Keratinocyte (primary cell): ENCODE results near the gene PDS5A. TPM values are rescaled to one million over a fixed set of nuclear protein-coding genes. Genes with fewer than 3 reads are reported as not detected.

Experiments used
- DNase-seq: peaks from one replicate; pipeline ENCODE4 v3.0.0-alpha.2; 2011; ENCODE audit warnings: low read depth, missing footprints, low spot score
- FAIRE-seq: peaks from 2 replicates; lab custom pipeline; 2011; peaks lifted over from hg19 to GRCh38; lab: Jason Lieb, UNC
- H2AFZ ChIP-seq: 2 replicates; pipeline ENCODE4 v1.6.0; 2012; ENCODE audit warnings: low read length, control low read depth, inconsistent platforms; ENCODE audit not compliant: control insufficient read depth
- H3K27ac ChIP-seq: 2 replicates; pipeline ENCODE4 v1.5.1; 2011; ENCODE audit warnings: low read length; ENCODE audit not compliant: control insufficient read depth, insufficient read depth
- H3K27me3 ChIP-seq: 3 replicates; pipeline ENCODE4 v1.6.0; 2011; ENCODE audit warnings: low read length; ENCODE audit not compliant: control insufficient read depth, insufficient read depth; ENCODE audit errors: extremely low read depth
- H3K36me3 ChIP-seq, 2 experiments: 2 replicates in 1 of 2; 3 replicates in 1 of 2; pipeline ENCODE4 v1.5.1; 2011; ENCODE audit warnings: low read length in 2 of 2, mild to moderate bottlenecking in 1 of 2; ENCODE audit not compliant: control insufficient read depth in 2 of 2, insufficient read depth in 2 of 2; ENCODE audit errors: extremely low read depth in 1 of 2
- H3K4me1 ChIP-seq: 3 replicates; pipeline ENCODE4 v1.5.1; 2011; ENCODE audit warnings: low read length; ENCODE audit not compliant: control insufficient read depth, insufficient read depth; ENCODE audit errors: extremely low read depth
- H3K4me2 ChIP-seq: 3 replicates; pipeline ENCODE4 v1.6.0; 2011; ENCODE audit warnings: low read depth, low read length; ENCODE audit not compliant: control insufficient read depth, insufficient read depth; ENCODE audit errors: extremely low read depth
- H3K4me3 ChIP-seq, 3 experiments: fragments of 200-600 bp in 1 of 3; sonication (generic) in 1 of 3; 2 replicates in 2 of 3; 3 replicates in 1 of 3; pipeline ENCODE4 v1.5.1; 2011 to 2016; ENCODE audit warnings: low read length in 3 of 3, mild to moderate bottlenecking in 3 of 3, control low read depth in 2 of 3, inconsistent platforms in 1 of 3, low read depth in 1 of 3, mixed read lengths in 1 of 3, mixed run types in 1 of 3, moderate library complexity in 1 of 3; ENCODE audit not compliant: control insufficient read depth in 2 of 3, insufficient read depth in 2 of 3; ENCODE audit errors: extremely low read depth in 1 of 3
- H3K79me2 ChIP-seq: 2 replicates; pipeline ENCODE4 v1.6.0; 2012; ENCODE audit warnings: low read length; ENCODE audit not compliant: control insufficient read depth, insufficient read depth
- H3K9ac ChIP-seq: 3 replicates; pipeline ENCODE4 v1.6.0; 2011; ENCODE audit warnings: low read length; ENCODE audit not compliant: control insufficient read depth, insufficient read depth; ENCODE audit errors: extremely low read depth
- H3K9me1 ChIP-seq: 3 replicates; pipeline ENCODE4 v1.6.0; 2011; ENCODE audit warnings: low read length; ENCODE audit not compliant: control insufficient read depth, insufficient read depth; ENCODE audit errors: extremely low read depth
- H3K9me3 ChIP-seq: 2 replicates; pipeline ENCODE4 v1.5.1; 2012; ENCODE audit warnings: low read depth, low read length; ENCODE audit not compliant: control insufficient read depth
- H4K20me1 ChIP-seq: 3 replicates; pipeline ENCODE4 v1.6.0; 2011; ENCODE audit warnings: low read length; ENCODE audit not compliant: control insufficient read depth, insufficient read depth; ENCODE audit errors: extremely low read depth
- CTCF ChIP-seq, 3 experiments: IDR thresholded peaks in 1 of 3; conservative IDR thresholded peaks in 1 of 3; optimal IDR thresholded peaks in 1 of 3; 2 replicates in 2 of 3; 3 replicates in 1 of 3; pipeline versions ENCODE3 to v1.5.1; 2011; ENCODE audit warnings: low read length in 3 of 3, mild to moderate bottlenecking in 3 of 3, moderate library complexity in 2 of 3, control low read depth in 1 of 3, inconsistent platforms in 1 of 3; ENCODE audit not compliant: insufficient read depth in 2 of 3; ENCODE audit errors: extremely low read depth in 1 of 3
- EZH2 ChIP-seq: IDR thresholded peaks from one replicate; pipeline ENCODE4 v1.6.1; 2012; ENCODE audit warnings: inconsistent platforms, mild to moderate bottlenecking, low read length, moderate library complexity
- dilution Hi-C: fragments of 300-500 bp; cut with MboI; formaldehyde crosslinking; loops from one replicate; pipeline ENCODE4 v1.7.0; 2020; ENCODE audit warnings: low sequenced_read_pairs; ENCODE audit not compliant: extremely low pct_ligation_motif_present
- polyA plus RNA-seq, 5 experiments: library from polyadenylated mRNA; depleted of rRNA in 3 of 5; stranded (reverse) in 3 of 5; stranded (forward) in 1 of 5; unstranded in 1 of 5; fragments of >200 nt; gene quantifications; 1 replicate in 1 of 5; 2 replicates in 3 of 5; 3 replicates in 1 of 5; pipeline versions ENCODE4 v1.2.1 to v1.2.3, GENCODE V29; 2011 to 2012; ENCODE audit warnings: missing spikeins in 2 of 5, low read depth in 1 of 5, low replicate concordance in 1 of 5

PDS5A gene
- polyA plus RNA-seq, 1 donor (not counting 4 experiments of a cell fraction or from before 2014, with no cell fraction given) = 56.0 TPM

GRCh38 chr4:39889226-39889625, 88.5 kb downstream of the PDS5A start:
- no peak overlapping the region for H3K4me3 ChIP-seq
- no peaks in the 10 kb centered on the region for H3K9me3 ChIP-seq
- H3K4me1 ChIP-seq = no peaks in the 10 kb centered on the region
- H3K27me3 ChIP-seq = no peaks in the 10 kb centered on the region
- dilution Hi-C loops = no loop called here
- no peak for FAIRE-seq
- no peaks in the 10 kb centered on the region for H3K9me1 ChIP-seq
- H3K27ac ChIP-seq = no peak overlapping the region
- H3K36me3 ChIP-seq = peaks cover 15 to 16% of the 10 kb centered on the region in 2 experiments
- no peaks in the 10 kb centered on the region for H4K20me1 ChIP-seq
- TF ChIP-seq EZH2 (no peak), CTCF (optimal IDR thresholded peaks at IDR 0.05 in 1 of 3, IDR thresholded peaks at IDR 0.05 in 1 of 3, conservative IDR thresholded peaks at IDR 0.05 in 1 of 3; ENCODE audit: extremely low read depth in 1 of 3, insufficient read depth in 2 of 3, low read length in 3 of 3) (no peak)
- no peak overlapping the region for H3K4me2 ChIP-seq
- no peaks in the 10 kb centered on the region for H3K79me2 ChIP-seq
- H3K9ac ChIP-seq = no peak overlapping the region
- DNase-seq = no peak
- no peak overlapping the region for H2AFZ ChIP-seq

GRCh38 chr4:39888541-39888940, 89.2 kb downstream of the PDS5A start:
- Histone ChIP-seq H3K4me3 (no peak overlapping the region), H3K4me1 (no peaks in the 10 kb centered on the region), H3K4me2 (no peak overlapping the region), H3K9me3 (no peaks in the 10 kb centered on the region), H2AFZ (no peak overlapping the region), H3K27me3 (no peaks in the 10 kb centered on the region), H3K9me1 (no peaks in the 10 kb centered on the region), H3K79me2 (no peaks in the 10 kb centered on the region), H4K20me1 (no peaks in the 10 kb centered on the region), H3K27ac (no peak overlapping the region), H3K36me3 (peaks cover 11 to 16% of the 10 kb centered on the region in 2 experiments), H3K9ac (no peak overlapping the region)
- FAIRE-seq = no peak
- dilution Hi-C loops = no loop called here
- no peak for DNase-seq
- TF ChIP-seq CTCF (optimal IDR thresholded peaks at IDR 0.05 in 1 of 3, IDR thresholded peaks at IDR 0.05 in 1 of 3, conservative IDR thresholded peaks at IDR 0.05 in 1 of 3; ENCODE audit: extremely low read depth in 1 of 3, insufficient read depth in 2 of 3, low read length in 3 of 3) = no peak
- no peak for TF ChIP-seq EZH2
